Adrenal gland (tissue), 12 donors: Measurements from ENCODE around the gene HLCS. TPM values are rescaled to one million over a fixed set of nuclear protein-coding genes. Genes with fewer than 3 reads are reported as not detected.

Source experiments
- DNase-seq, 7 donors: peaks; one replicate each; pipeline ENCODE4 v3.0.0-alpha.2; 2019 to 2020
- H3K27ac ChIP-seq, 5 donors: fragments of 200-600 bp; sonication (generic) in 4 of 5; 1 replicate in 3 of 5; 2 replicates in 2 of 5; pipeline versions ENCODE4 v1.5.1 to v1.8.0; 2016 to 2020; ENCODE audit warnings: mild to moderate bottlenecking in 1 of 5
- H3K27me3 ChIP-seq: fragments of 200-600 bp; 2 replicates; pipeline ENCODE4 v1.8.0; 2021
- H3K36me3 ChIP-seq, 2 donors: fragments of 200-600 bp; replicated peaks in 1 of 2; 1 replicate in 1 of 2; 2 replicates in 1 of 2; pipeline versions ENCODE4 v1.5.1 to v1.8.0; 2018 to 2022
- H3K4me1 ChIP-seq, 2 donors: fragments of 200-600 bp; replicated peaks in 1 of 2; 1 replicate in 1 of 2; 2 replicates in 1 of 2; pipeline versions ENCODE4 v1.5.1 to v1.8.0; 2018 to 2021
- H3K4me3 ChIP-seq, 4 donors: fragments of 200-600 bp; sonication (generic) in 3 of 4; one replicate each; pipeline ENCODE4 v1.5.1; 2016 to 2018
- H3K9me3 ChIP-seq, 3 donors: fragments of 200-600 bp; sonication (generic) in 1 of 3; replicated peaks in 1 of 3; 1 replicate in 2 of 3; 2 replicates in 1 of 3; pipeline versions ENCODE4 v1.5.1 to v1.8.0; 2016 to 2021
- CTCF ChIP-seq, 6 experiments: fragments of 450-650 bp in 4 of 6; fragments of 200-600 bp in 2 of 6; sonication (generic) in 1 of 6; IDR thresholded peaks; 1 replicate in 5 of 6; 2 replicates in 1 of 6; pipeline versions ENCODE4 v1.5.1 to v1.8.0; 2016 to 2021; ENCODE audit warnings: antibody characterized with exemption in 6 of 6, mild to moderate bottlenecking in 2 of 6, moderate library complexity in 1 of 6
- POLR2A ChIP-seq, 2 donors: fragments of 450-650 bp; IDR thresholded peaks; one replicate each; pipeline ENCODE4 v1.6.1; 2017; ENCODE audit warnings: antibody characterized with exemption in 2 of 2, mild to moderate bottlenecking in 2 of 2, moderate library complexity in 1 of 2
- WGBS, 4 donors: extraction: QIAGEN DNeasy Blood & Tissue Kit in 2 of 4; methylation state at CpG; one replicate each; pipeline versions ENCODE4 v1.1.5 to v1.1.7; 2013 to 2017; 5-methylcytosine and 5-hydroxymethylcytosine counted together
- intact Hi-C, 2 donors: fragments of 100-400 bp; cut with DNase I; formaldehyde crosslinking; loops; one replicate each; pipeline versions ENCODE4 v1.14.1 to v1.15.0; 2022 to 2023
- polyA plus RNA-seq, 3 donors: library from polyadenylated mRNA; stranded (reverse); fragments of 200-250 nt in 2 of 3; fragments of 350-450 nt in 1 of 3; fragmentation: Illumina TruSeq in 1 of 3; extraction: RNeasy Lipid Tissue Mini Kit (QIAGEN cat#74804) in 1 of 3; gene quantifications; one replicate each; pipeline ENCODE4 v1.2.3, GENCODE V29; 2013 to 2014
- total RNA-seq, 9 donors: library from RNA; depleted of rRNA in 4 of 9; stranded (reverse); fragments of >200 nt in 4 of 9; fragments of 120-200 nt in 1 of 9; fragmentation: NEBNext Ultra II Directional in 1 of 9; extraction: Animal tissue kit (Norgen Biotek cat#: 25700) in 1 of 9; gene quantifications; one replicate each; pipeline versions ENCODE4 v1.1.0 to v1.2.4, GENCODE V29; 2013 to 2023
- donor health status: healthy with polysubstance abuse.
- donor health status: Bipolar disorder and iron deficiency.
- donor health status: DM: yes; HTN: yes; CAD: no.
- donor health status: DM: no; HTN: no; CAD: no.
- donor health status: DM: no; HTN: no; CAD: no.
- donor health status: DM: yes; HTN: yes; CAD: no.

The HLCS gene
- total and polyA plus RNA-seq, 12 donors: 4.4 to 34.4 (median 19.8) TPM

- DNase-seq: no peak
- 70 to 80% (median 74%) methylated on average over 5 of the region's 5 CpGs for WGBS, 4 donors
- TF ChIP-seq CTCF (IDR thresholded peaks at IDR 0.05): no peak
- no peak for TF ChIP-seq POLR2A (IDR thresholded peaks at IDR 0.05)
Measured at GRCh38 chr21:36976228-36976861, 9.9 kb upstream of the HLCS start.

GRCh38 chr21:36974851-36975192 is 8.4 kb upstream of the HLCS start:
- H3K36me3 ChIP-seq: no peaks in the 10 kb centered on the region
- WGBS, 4 donors: 77 to 96% (median 87%) methylated on average over 6 of the region's 6 CpGs
- H3K4me3 ChIP-seq: no peak overlapping the region
- no peaks in the 10 kb centered on the region for H3K27me3 ChIP-seq
- H3K4me1 ChIP-seq: peaks cover 0 to 7% of the 10 kb centered on the region in 2 donors
- TF ChIP-seq POLR2A (IDR thresholded peaks at IDR 0.05) (no peak), CTCF (IDR thresholded peaks at IDR 0.05) (no peak)
- no peak overlapping the region for H3K27ac ChIP-seq
- intact Hi-C loops: no loop called here
- DNase-seq: no peak
- no peaks in the 10 kb centered on the region for H3K9me3 ChIP-seq

More at GRCh38 chr21:36976228-36976861, 9.9 kb upstream of the HLCS start:
- no peaks in the 10 kb centered on the region for H3K27me3 ChIP-seq
- intact Hi-C loops: no loop called here
- H3K36me3 ChIP-seq: no peaks in the 10 kb centered on the region
- no peak overlapping the region for H3K27ac ChIP-seq
- no peak overlapping the region for H3K4me3 ChIP-seq
- H3K4me1 ChIP-seq: peaks cover 0 to 11% of the 10 kb centered on the region in 2 donors
- no peaks in the 10 kb centered on the region for H3K9me3 ChIP-seq

GRCh38 chr21:36973986-36974850 is 7.7 kb upstream of the HLCS start:
- TF ChIP-seq CTCF (IDR thresholded peaks at IDR 0.05) (no peak), POLR2A (IDR thresholded peaks at IDR 0.05) (no peak)
- Histone ChIP-seq H3K27me3 (no peaks in the 10 kb centered on the region), H3K9me3 (no peaks in the 10 kb centered on the region), H3K27ac (no peak overlapping the region), H3K4me1 (peaks cover 0 to 7% of the 10 kb centered on the region in 2 donors), H3K4me3 (no peak overlapping the region), H3K36me3 (no peaks in the 10 kb centered on the region)
- 88 to 97% (median 94%) methylated on average over 8 to 14 of the region's 14 CpGs for WGBS, 4 donors
- intact Hi-C loops: no loop called here
- no peak for DNase-seq

GRCh38 chr21:36968976-36969375 is 2.5 kb upstream of the HLCS start:
- Histone ChIP-seq H3K36me3 (no peaks in the 10 kb centered on the region), H3K27ac (no peak overlapping the region), H3K4me1 (peaks cover 0 to 17% of the 10 kb centered on the region in 2 donors), H3K4me3 (no peak overlapping the region), H3K27me3 (no peaks in the 10 kb centered on the region), H3K9me3 (no peaks in the 10 kb centered on the region)
- intact Hi-C loops: no loop called here
- TF ChIP-seq CTCF (IDR thresholded peaks at IDR 0.05) (no peak), POLR2A (IDR thresholded peaks at IDR 0.05) (no peak)
- WGBS, 4 donors: 38 to 56% (median 48%) methylated on average over 1 of the region's 1 CpG
- DNase-seq: no peak
